Measurements from ENCODE around the gene BCKDHA.
"Not testable (repeated sequence)": the region's sequence is repeated elsewhere in the genome, so short reads cannot be mapped to it uniquely, and the experiment has no call there.

Gene BCKDHA

GRCh38 chr19:41376998-41377365 is 20.6 kb upstream of the BCKDHA start:
- TF ChIP-seq CTCF (conservative IDR thresholded peaks at IDR 0.05; ENCODE audit: low read depth, low read length), result no peak
- peak overlapping the region; percentile 63 for H3K4me3 ChIP-seq (ENCODE audit: low read length)
- no peak for DNase-seq (ENCODE audit: low read depth)

- H3K4me3 ChIP-seq (ENCODE audit: low read length), result no peak overlapping the region
- no peak for DNase-seq (ENCODE audit: low read depth)
- TF ChIP-seq CTCF (conservative IDR thresholded peaks at IDR 0.05; ENCODE audit: low read depth, low read length), result no peak
Observed at GRCh38 chr19:41377977-41378709, 19.5 kb upstream of the BCKDHA start.

GRCh38 chr19:41381536-41381935 is 16.1 kb upstream of the BCKDHA start:
- not testable (repeated sequence) for H3K4me3 ChIP-seq (ENCODE audit: low read length); DNase-seq (ENCODE audit: low read depth)

- no peak for DNase-seq (ENCODE audit: low read depth)
- H3K4me3 ChIP-seq (ENCODE audit: low read length), result no peak overlapping the region
- TF ChIP-seq CTCF (conservative IDR thresholded peaks at IDR 0.05; ENCODE audit: low read depth, low read length), result no peak
Observed at GRCh38 chr19:41384351-41384750, 13.3 kb upstream of the BCKDHA start.

- no peak overlapping the region for H3K4me3 ChIP-seq (ENCODE audit: low read length)
- TF ChIP-seq CTCF (conservative IDR thresholded peaks at IDR 0.05; ENCODE audit: low read depth, low read length), result no peak
- no peak for DNase-seq (ENCODE audit: low read depth)
Observed at GRCh38 chr19:41386442-41386841, 11.2 kb upstream of the BCKDHA start.

- no peak for TF ChIP-seq CTCF (conservative IDR thresholded peaks at IDR 0.05; ENCODE audit: low read depth, low read length)
- DNase-seq (ENCODE audit: low read depth), result no peak
- no peak overlapping the region for H3K4me3 ChIP-seq (ENCODE audit: low read length)
Observed at GRCh38 chr19:41391618-41392017, 6.0 kb upstream of the BCKDHA start.

- no peak overlapping the region for H3K4me3 ChIP-seq (ENCODE audit: low read length)
- TF ChIP-seq CTCF (conservative IDR thresholded peaks at IDR 0.05; ENCODE audit: low read depth, low read length), result no peak
- DNase-seq (ENCODE audit: low read depth), result no peak
Observed at GRCh38 chr19:41392775-41393174, 4.8 kb upstream of the BCKDHA start.

Data from retinal pigment epithelial cell (primary cell).